Stomach (tissue), 9 donors: Measurements from ENCODE around the gene SHD. TPM values are rescaled to one million over a fixed set of nuclear protein-coding genes. Genes with fewer than 3 reads are reported as not detected.

Experiments used
- DNase-seq, 2 donors: peaks; one replicate each; pipeline versions ENCODE4 v3.0.0 to v3.0.0-alpha.2; 2013 to 2019
- H3K27ac ChIP-seq, 5 donors: fragments of 200-600 bp in 4 of 5; sonication (generic) in 4 of 5; one replicate each; pipeline ENCODE4 v1.5.1; 2013 to 2019; ENCODE audit warnings: mild to moderate bottlenecking in 1 of 5, moderate library complexity in 1 of 5
- H3K27me3 ChIP-seq, 3 donors: fragments of 200-600 bp; sonication (generic); one replicate each; pipeline ENCODE4 v1.5.1; 2017 to 2019; ENCODE audit warnings: mixed run types in 1 of 3
- H3K36me3 ChIP-seq, 4 donors: fragments of 200-600 bp; sonication (generic); 1 replicate in 3 of 4; 2 replicates in 1 of 4; pipeline ENCODE4 v1.5.1; 2016 to 2019
- H3K4me1 ChIP-seq, 4 donors: fragments of 200-600 bp; sonication (generic); one replicate each; pipeline ENCODE4 v1.5.1; 2016 to 2019
- H3K4me3 ChIP-seq, 4 donors: fragments of 200-600 bp; sonication (generic) in 3 of 4; one replicate each; pipeline ENCODE4 v1.5.1; 2016 to 2019; ENCODE audit warnings: mild to moderate bottlenecking in 1 of 4
- H3K9me3 ChIP-seq, 4 donors: fragments of 200-600 bp; sonication (generic); one replicate each; pipeline ENCODE4 v1.5.1; 2016 to 2019
- EP300 ChIP-seq: sonication (generic); formaldehyde crosslinking; IDR thresholded peaks from one replicate; pipeline ENCODE4 v1.6.1; 2017; ENCODE audit warnings: antibody characterized with exemption
- POLR2A ChIP-seq, 4 donors: fragments of 450-650 bp; IDR thresholded peaks; one replicate each; pipeline ENCODE4 v1.6.1; 2016; ENCODE audit warnings: antibody characterized with exemption in 4 of 4, control low read depth in 2 of 4, mild to moderate bottlenecking in 1 of 4, moderate library complexity in 1 of 4
- POLR2AphosphoS5 ChIP-seq, 3 donors: sonication (generic); formaldehyde crosslinking; IDR thresholded peaks; one replicate each; pipeline ENCODE4 v1.6.1; 2016; ENCODE audit warnings: antibody characterized with exemption in 3 of 3
- WGBS, 5 donors: extraction: QIAGEN DNeasy Blood & Tissue Kit in 3 of 5; methylation state at CpG; one replicate each; pipeline versions ENCODE4 v1.1.5 to v1.1.7; 2013 to 2018; 5-methylcytosine and 5-hydroxymethylcytosine counted together
- intact Hi-C: fragments of 100-400 bp; cut with DNase I; formaldehyde crosslinking; loops from one replicate; pipeline ENCODE4 v1.15.1; 2023; ENCODE audit warnings: low total_unique reads
- polyA plus RNA-seq, 3 donors: library from polyadenylated mRNA; stranded (reverse); fragments of 200-250 nt; gene quantifications; one replicate each; pipeline ENCODE4 v1.2.3, GENCODE V29; 2013
- total RNA-seq, 5 donors: library from RNA; depleted of rRNA; stranded (reverse); fragments of >200 nt; gene quantifications; one replicate each; pipeline versions ENCODE4 v1.1.0 to v1.2.3, GENCODE V29; 2014 to 2016
- TF ChIP-seq, protein P1 (sequence below), 7 experiments: fragments of 450-650 bp in 4 of 7; fragments of 200-600 bp in 3 of 7; sonication (generic) in 3 of 7; IDR thresholded peaks; one replicate each; pipeline ENCODE4 v1.5.1; 2016 to 2019; ENCODE audit warnings: antibody characterized with exemption in 7 of 7, control low read depth in 2 of 7, mild to moderate bottlenecking in 1 of 7
- donor health status: healthy with polysubstance abuse.
- donor health status: Bipolar disorder and iron deficiency.
- donor health status: healthy.

The SHD gene
- total and polyA plus RNA-seq, 8 donors, result 7.0 TPM; not detected in 7

DNA sequence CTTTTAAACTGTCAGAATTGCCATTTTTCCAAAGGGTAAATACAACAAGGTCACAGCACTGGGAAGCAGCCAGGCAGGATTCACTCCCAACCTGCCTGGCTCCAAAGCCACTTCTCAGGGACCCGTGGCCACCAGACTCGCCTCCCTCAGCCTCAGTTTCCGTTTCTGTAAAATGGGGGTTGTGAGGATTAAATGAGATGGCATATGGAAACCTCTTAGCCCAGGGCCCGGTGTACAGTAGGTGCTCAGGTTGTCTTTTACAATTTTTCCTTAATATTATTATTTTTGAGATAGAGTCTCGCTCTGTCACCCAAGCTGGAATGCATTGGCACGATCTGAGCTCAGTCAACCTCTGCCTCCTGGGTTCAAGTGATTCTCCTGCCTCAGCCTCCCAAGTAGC lies 22.0 kb upstream of the SHD start:
- H3K27me3 ChIP-seq, result no peaks in the 10 kb centered on the region
- DNase-seq, result no peak
- TF ChIP-seq, protein P1, sequence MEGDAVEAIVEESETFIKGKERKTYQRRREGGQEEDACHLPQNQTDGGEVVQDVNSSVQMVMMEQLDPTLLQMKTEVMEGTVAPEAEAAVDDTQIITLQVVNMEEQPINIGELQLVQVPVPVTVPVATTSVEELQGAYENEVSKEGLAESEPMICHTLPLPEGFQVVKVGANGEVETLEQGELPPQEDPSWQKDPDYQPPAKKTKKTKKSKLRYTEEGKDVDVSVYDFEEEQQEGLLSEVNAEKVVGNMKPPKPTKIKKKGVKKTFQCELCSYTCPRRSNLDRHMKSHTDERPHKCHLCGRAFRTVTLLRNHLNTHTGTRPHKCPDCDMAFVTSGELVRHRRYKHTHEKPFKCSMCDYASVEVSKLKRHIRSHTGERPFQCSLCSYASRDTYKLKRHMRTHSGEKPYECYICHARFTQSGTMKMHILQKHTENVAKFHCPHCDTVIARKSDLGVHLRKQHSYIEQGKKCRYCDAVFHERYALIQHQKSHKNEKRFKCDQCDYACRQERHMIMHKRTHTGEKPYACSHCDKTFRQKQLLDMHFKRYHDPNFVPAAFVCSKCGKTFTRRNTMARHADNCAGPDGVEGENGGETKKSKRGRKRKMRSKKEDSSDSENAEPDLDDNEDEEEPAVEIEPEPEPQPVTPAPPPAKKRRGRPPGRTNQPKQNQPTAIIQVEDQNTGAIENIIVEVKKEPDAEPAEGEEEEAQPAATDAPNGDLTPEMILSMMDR (IDR thresholded peaks at IDR 0.05), result no peak
- TF ChIP-seq POLR2AphosphoS5 (IDR thresholded peaks at IDR 0.05) (no peak), EP300 (no peak), POLR2A (IDR thresholded peaks at IDR 0.05) (no peak)
- no peak overlapping the region for H3K4me3 ChIP-seq
- peaks cover 76 to 100% (median 100%) of the 10 kb centered on the region in 4 donors for H3K36me3 ChIP-seq
- no peak overlapping the region for H3K27ac ChIP-seq
- intact Hi-C loops, result no loop called here
- WGBS, 5 donors, result 82 to 98% (median 90%) methylated on average over 6 of the region's 6 CpGs
- no peaks in the 10 kb centered on the region for H3K4me1 ChIP-seq
- peaks cover 0 to 8% (median 4%) of the 10 kb centered on the region in 4 donors for H3K9me3 ChIP-seq

DNA sequence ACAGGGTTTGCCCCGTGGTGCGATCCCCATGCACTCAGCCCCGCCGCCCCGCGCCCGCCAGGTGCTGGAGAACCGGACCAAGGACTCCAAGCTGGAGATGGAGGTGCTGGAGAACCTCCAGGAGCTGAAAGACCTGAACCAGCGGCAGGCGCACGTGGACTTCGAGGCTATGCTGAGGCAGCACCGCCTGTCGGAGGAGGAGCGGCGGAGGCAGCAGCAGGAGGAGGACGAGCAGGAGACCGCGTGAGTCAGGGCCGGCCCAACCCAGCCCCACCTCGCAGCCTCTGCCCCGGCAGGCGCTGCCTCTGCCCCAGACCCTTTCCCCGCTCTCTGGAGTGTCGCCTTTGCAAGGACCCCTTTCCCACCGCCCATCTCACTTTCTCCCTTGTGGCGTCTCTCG lies 20.9 kb upstream of the SHD start:
- H3K4me1 ChIP-seq, result no peaks in the 10 kb centered on the region
- no peak overlapping the region for H3K27ac ChIP-seq
- peaks cover 79 to 100% (median 100%) of the 10 kb centered on the region in 4 donors for H3K36me3 ChIP-seq
- peaks cover 0 to 8% (median 4%) of the 10 kb centered on the region in 4 donors for H3K9me3 ChIP-seq
- no peaks in the 10 kb centered on the region for H3K27me3 ChIP-seq
- no peak overlapping the region for H3K4me3 ChIP-seq
- TF ChIP-seq POLR2A (IDR thresholded peaks at IDR 0.05), result no peak
- TF ChIP-seq POLR2AphosphoS5 (IDR thresholded peaks at IDR 0.05), result no peak
- no peak for TF ChIP-seq EP300
- TF ChIP-seq, protein P1 (IDR thresholded peaks at IDR 0.05), result no peak
- no peak for DNase-seq
- intact Hi-C loops, result no loop called here
- WGBS, 5 donors, result 91 to 97% (median 95%) methylated on average over 25 to 28 of the region's 28 CpGs

DNA sequence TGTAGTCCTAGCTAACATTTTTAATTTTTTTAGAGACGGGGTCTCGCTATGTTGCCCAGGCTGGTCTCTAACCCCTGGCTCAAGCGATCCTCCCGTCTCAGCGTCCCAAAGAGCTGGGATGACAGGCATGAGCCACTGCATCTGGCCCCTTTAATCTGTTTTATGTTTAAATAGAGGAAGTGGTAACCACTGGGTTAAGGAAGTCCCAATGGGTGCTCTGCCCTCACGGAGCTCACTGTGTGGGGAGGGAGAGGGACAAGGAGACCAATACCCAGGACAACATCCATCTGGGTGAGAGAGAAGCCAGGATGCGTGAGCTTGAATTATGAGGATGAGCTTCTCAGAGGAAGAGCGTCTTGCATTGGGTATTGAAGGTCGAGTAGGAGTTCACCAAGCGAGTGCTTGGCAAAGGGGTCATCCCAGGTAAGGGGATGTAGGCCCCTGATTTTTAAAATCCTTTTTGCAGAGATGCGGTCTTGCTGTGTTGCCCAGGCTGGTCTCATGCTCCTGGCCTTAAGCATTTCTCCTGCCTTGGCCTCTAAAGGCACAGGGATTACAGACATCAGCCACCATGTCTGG lies 18.4 kb upstream of the SHD start:
- no peak overlapping the region for H3K27ac ChIP-seq
- peaks cover 67 to 100% (median 98%) of the 10 kb centered on the region in 4 donors for H3K36me3 ChIP-seq
- peaks cover 0 to 7% (median 0%) of the 10 kb centered on the region in 4 donors for H3K9me3 ChIP-seq
- DNase-seq, result no peak
- H3K27me3 ChIP-seq, result no peaks in the 10 kb centered on the region
- H3K4me3 ChIP-seq, result no peak overlapping the region
- 94 to 96% (median 95%) methylated on average over 10 to 11 of the region's 11 CpGs for WGBS, 5 donors
- H3K4me1 ChIP-seq, result peaks cover 0 to 6% (median 2%) of the 10 kb centered on the region in 4 donors
- TF ChIP-seq POLR2A (IDR thresholded peaks at IDR 0.05) (no peak), EP300 (no peak), POLR2AphosphoS5 (IDR thresholded peaks at IDR 0.05) (no peak)
- TF ChIP-seq, protein P1 (IDR thresholded peaks at IDR 0.05), result no peak
- intact Hi-C loops, result no loop called here

DNA sequence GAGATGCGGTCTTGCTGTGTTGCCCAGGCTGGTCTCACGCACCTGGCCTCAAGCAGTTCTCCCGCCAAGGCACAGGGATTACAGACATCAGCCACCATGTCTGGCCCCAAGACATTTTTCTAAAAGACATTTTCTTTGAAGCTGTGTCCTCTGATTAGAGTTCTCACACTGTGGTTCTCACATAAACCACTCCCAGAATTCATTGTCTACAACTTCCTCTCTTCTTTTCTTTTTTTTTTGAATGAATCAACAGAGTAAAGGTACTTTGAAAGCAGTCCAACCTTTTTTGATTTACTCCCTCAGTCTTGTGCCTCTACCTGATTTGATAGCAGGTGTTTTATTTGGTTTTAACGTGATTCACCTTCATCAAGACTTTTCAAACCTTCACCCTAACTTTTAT lies 14.3 kb upstream of the SHD start:
- H3K27me3 ChIP-seq, result no peaks in the 10 kb centered on the region
- H3K36me3 ChIP-seq, result peaks cover 55 to 100% (median 94%) of the 10 kb centered on the region in 4 donors
- H3K9me3 ChIP-seq, result no peaks in the 10 kb centered on the region
- DNase-seq, result no peak
- WGBS, 5 donors, result 46 to 60% (median 54%) methylated on average over 4 of the region's 4 CpGs
- no peak overlapping the region for H3K4me3 ChIP-seq
- peak overlapping the region in 1 of 5 donors; percentile 26 for H3K27ac ChIP-seq
- intact Hi-C loops, result no loop called here
- TF ChIP-seq, protein P1 (IDR thresholded peaks at IDR 0.05), result no peak
- no peak for TF ChIP-seq EP300
- no peak for TF ChIP-seq POLR2AphosphoS5 (IDR thresholded peaks at IDR 0.05)
- no peak for TF ChIP-seq POLR2A (IDR thresholded peaks at IDR 0.05)
- H3K4me1 ChIP-seq, result peaks cover 0 to 18% (median 11%) of the 10 kb centered on the region in 4 donors
